Amygdala (tissue), 56 donors: Measurements from ENCODE around the gene SORCS2.

ENCODE experiments used
- DNase-seq, 56 donors: peaks; one replicate each; lab custom pipeline; 2025; lab: John Stamatoyannopoulos, UW

SORCS2 gene

DNA sequence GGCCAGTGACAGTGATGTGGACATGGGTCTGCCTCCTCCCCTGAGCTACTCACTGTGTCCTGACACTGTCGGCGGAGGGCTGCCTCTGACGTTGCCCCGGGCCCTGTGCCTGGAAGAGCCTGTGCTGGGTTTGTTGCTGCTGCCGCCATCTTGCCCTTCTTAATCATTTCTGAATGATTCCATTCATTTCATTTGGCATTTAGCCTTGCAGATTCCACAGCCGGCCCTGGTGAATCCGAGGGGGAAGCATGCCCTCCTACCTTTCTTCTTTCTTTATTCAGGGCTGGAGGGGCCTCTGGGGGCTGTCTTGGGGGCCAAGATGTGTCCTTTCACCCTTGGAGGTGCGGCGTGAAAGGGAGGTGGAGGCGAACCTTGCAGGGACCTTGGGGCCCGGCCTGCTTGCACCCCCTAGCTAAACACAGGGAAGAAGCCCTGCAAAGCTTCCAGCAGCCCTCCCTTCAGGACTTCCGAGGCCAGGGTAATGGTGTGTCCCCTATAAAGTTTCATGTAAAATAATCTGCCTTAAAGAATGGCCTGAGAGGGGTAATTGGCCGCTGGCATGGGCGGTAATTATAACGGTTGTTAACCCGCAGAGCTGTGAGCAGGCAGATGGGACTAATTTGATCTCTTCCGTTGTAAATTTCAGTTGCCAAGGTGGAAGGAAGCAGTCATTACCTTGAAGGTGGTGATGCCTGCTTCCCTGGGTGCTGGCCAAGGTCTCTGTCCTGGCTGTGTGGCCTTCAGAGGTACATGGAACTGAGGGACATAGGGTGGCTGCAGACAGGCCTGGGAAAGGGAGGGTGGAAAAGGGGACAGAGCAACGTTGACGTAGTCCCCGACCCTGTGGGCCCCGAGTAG lies 150.1 kb downstream of the SORCS2 start:
- peak in 31 of 56 donors; percentile 28 to 81 (median 50) for DNase-seq

DNA sequence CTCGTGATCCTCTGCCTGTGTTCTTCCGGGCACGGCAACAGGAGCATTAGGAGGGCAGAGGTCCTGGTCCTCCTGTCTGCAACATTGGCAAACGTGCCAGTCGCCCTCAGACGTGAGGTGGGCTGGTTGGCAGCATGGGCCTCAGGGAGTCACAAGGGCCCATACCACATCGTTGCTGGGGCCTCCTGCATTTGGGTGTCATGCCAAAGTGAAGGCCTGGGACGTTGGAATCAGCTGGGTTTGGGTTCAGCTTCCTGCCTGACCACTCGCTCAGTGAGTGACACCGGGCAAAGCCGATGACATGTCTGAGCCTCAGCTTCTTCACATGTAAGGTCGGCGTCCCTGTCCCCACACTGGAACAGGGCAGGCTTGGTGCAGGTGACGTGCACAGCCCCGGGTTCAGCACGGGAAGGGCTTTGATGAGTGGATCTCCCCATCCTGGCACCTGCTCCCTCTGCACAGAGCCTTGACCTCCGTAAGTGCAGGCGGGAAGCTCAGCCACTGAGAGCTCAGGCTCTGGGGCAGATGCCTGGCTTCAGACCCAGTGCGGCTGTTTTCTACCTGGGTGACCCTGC lies 150.8 kb downstream of the SORCS2 start:
- DNase-seq, result no peak

DNA sequence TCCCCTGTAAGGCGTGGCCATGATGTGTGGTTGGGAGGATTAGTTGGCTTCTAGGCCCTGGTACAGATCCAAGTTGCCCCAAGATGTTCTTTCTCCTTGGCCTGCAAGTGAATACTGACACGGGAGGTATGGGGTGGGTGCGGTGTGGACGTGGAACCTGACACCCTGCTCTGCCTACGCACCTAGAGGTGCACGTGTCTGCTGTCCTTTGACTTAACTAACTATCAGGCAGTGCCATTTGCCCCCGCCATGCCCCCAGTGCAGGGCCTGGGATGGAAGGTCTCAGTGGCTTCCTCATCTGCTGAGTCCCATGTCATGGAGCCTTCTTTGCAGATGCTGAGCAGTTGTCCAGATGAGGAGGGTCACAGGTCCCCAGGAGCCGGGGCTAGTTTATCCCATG lies 151.6 kb downstream of the SORCS2 start:
- DNase-seq, result no peak

DNA sequence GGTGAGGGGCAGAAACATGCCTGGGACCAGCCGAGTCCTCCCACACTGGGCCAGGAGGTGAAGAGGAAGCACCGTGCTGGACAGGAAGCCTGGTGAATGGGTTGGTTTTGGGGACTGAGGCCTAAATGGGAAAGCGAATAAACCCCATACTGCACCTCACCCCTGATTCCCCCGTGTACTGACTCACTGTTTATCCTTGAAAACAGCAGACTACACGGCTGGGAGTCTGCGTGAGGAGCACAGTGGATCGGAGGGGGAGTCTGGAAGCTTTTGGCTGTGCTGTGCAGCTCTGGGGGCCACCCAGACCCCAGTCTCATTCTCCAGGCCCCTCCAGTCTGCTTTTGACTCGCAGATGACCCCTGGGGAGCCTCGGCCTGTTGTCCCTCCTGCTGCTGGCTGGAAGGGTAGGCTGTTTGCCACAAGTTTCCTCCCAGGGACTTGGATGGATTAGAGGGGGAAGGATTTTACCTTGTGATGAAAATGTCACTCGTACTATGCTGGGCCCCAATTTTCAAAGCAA lies 152.4 kb downstream of the SORCS2 start:
- no peak for DNase-seq

DNA sequence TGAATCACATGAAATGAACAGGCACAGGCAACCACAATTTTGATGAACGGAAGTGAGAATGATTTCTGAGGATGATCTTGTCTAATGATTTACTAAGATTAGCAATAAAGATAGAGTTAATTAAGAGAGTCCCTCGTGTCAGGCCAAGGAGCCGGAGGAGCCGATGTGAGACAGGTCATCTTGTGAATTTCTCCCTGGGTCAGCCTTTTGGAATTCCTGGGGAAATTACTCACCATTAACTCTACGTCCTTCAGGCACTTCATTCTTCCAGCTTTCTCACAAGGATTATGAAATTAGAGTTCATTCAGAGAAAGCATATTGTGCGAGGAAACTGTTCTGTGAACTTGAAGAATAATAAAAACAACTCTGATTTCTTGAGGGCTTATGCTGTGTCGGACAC lies 155.6 kb downstream of the SORCS2 start:
- DNase-seq, result no peak

DNA sequence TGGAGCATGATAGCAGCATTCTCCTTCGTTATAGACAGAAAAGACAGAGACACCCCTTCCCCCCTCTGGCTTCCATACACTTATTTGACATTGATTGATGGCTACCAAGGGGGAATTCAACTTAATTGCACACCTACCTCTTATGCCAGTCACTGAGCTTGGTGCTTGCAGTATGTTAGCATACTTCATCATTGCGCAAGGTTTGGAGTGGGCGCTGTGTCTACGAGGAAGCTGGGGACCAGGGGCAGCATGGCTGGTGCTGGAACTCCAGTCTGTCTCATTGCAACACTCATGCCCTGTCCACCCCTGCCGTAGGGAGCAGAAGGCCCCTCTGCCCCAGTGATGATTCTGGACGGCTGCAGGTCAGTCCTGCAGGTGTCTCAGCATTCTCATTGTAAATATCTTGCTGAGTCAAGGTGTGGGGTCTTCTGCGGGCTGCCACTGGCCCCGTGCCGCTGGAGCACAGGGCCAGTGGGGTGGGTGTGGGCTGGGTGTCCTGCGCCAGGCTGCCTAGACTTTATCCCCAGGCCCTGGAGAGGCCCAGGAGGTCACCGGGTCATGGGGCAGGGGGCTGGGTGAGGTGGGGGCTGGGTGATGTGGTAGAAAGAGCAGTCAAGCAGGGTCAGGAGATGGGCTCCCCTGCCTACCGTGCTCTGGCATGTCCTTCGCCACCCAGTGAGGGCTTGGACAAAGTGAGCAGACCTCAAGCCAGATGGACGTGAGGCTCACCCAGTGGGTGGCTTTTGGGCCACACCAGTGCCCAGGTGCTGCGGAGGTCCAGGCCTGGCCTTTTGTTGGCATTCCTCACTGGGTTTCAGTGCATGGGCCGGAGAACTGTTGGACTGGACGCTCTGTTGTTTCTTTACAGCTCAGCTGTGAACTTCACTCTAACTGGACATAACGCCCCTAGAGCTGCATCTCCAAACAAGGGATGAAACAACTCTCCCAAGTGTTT lies 156.9 kb downstream of the SORCS2 start:
- DNase-seq, result no peak

DNA sequence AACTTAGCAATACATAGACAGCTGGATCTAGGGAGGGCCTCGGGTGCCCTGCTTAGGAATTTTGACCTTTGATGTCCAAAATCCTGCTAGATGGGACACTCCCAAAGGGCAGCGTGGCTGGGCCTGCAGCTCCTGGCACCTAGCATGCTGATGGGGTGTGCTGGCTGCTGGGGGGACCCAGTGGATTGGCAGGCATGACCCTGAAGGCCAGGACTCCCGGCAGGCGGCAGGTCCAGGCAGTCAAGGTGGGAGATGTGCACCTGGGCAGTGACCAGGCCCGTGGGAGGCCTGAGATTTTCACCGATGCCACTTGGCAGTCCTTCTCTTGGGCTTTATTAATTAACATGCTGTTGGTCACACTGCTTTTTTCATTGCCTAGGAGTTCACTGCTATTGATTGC lies 158.1 kb downstream of the SORCS2 start:
- no peak for DNase-seq

DNA sequence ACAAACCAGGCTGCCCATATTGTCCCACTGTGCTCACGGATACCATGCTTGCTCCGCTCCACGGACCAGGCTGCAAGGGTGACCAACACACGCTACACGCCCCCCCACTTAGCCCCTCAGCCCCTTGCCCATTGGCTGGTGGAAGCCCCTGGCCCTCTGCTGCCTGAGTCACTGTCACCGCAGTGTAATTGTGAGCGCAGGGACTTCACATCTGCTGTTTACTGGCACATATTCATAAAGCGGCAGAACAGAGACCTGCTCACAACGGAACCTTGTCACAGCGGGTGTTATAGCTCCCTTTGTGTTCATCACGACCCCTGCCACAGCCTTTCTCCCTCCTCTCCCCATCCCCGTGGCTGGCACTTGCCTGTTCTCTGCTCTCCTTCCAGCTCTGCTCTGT lies 158.7 kb downstream of the SORCS2 start:
- peak in 39 of 56 donors; percentile 24 to 92 (median 58) for DNase-seq

DNA sequence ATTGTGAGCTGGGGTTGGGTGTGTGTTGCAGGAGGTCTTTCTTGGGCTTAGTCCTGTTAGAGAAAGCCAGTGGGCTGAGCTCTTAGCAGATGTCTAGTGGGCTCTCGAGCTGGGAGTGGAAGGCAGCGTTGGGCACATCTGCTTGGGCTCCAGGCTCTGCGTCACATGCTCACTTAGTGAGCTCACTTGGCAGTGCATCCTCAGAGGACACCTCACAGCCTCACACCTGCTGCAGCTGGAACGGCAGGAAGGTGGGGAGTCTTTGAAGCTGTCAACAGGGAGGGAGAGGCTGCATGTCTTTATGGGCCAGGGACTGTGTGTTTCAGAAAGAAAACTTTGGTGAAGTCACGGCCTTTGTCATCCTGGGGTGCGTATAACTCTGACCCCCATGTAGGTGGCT lies 160.1 kb downstream of the SORCS2 start:
- no peak for DNase-seq

DNA sequence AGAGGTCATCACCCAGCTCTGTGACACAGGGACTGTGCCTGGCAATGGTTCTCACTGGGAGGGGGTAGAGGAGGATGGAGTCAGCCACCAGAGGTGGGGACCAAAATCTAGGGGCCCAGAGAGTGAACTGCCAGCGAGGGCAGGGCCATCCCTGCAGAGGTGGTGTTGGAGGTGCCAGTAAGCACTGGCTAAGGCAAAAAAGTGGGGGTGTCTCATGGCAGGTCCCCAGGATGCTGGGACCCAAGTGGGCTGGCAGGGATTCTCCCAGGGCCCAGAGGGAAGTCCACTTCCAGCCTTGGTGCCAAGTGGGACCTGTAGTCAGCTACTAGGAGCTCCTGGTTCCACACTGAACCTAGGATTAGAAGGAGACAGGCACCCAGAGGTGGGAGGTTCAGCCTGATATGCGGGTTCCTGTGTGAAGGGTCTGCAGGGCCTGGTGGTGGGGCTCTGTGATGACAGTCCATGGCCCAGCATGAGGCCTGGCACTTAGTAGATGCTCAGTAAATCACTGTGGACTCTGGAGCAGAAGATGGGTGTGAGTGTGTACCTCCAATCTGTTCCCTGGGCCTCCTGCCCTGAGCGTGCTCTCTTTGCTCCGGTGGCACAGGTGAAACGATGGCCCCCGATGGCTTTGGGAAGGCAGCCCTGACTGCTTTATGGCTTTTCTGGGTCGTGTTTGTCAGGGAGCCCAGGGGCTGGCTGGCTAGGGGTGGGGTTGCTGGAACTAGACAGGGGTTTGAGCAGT lies 160.9 kb downstream of the SORCS2 start:
- DNase-seq, result no peak

DNA sequence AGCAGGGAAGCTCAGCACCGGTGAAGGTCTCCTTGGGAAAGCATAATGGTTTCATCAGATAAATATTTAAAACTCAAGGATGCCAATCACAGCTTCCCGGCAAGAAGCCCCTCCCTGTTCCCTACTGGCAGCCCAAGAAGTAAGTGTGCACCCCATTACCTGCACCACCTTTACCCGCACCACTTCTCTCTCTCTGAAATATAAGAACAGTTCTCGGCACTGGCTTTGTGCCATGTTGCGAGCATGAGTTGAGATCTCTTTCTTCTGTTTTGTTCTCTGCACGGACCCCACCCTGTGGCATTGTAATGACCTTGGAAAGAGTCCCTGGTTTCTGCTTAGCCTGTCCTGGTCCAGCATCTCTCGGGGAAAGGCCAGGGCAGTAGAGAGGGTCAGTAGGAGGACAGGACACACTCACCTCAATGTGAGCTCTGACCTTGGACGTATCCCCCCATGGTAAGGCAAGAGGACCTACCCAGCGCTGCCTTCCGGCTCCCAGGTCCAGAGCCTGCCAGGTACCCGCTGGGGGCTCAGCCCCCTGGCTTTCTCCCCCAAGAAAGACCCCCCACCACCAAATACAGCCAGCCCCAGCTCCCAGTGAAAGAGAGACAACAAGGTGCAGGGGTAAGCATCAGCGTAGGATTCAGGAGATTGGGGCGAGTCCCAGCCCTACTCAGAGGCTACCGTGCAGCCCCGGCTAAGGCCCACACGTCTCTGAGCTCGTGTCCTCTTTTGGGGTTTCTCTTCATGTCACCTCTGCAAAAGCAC lies 161.7 kb downstream of the SORCS2 start:
- DNase-seq, result no peak

DNA sequence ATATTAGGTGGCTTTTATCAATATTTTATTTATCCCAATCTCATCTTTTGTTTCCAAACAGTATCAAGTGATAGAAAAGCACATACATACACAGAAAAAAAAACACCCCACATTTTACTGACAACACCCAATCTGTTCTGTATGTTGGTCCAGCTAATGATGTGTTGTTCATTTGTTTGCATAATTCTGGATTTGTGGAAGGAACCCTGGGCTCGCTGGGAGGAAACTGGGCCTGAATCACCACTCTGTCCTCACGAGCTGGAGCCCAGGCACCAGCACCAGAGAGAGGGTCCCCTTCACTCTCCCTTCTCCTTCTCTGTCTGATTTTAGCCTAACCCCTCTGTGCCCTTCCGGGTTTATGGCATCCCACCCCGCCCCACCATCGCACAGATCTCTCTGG lies 162.6 kb downstream of the SORCS2 start:
- no peak for DNase-seq

DNA sequence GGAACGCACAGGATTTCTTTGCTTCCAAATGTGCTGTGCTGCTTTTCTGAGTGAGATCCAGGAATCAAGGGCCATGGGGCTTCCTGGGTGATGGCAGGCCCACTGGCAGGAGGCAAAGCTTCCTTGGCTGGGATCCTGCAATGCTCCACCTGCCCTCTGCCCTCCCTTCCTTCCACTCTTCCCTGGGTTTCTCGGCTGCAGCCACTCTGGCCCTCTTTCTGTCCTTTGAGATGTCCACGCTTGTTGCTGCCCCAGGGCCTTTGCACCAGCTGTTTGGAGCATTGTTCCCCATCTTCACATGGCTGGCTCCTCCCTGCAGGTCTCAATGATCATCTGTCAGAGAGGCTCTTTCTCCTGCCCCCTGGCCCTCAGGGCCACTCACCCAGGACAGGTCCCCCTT lies 163.5 kb downstream of the SORCS2 start:
- no peak for DNase-seq

DNA sequence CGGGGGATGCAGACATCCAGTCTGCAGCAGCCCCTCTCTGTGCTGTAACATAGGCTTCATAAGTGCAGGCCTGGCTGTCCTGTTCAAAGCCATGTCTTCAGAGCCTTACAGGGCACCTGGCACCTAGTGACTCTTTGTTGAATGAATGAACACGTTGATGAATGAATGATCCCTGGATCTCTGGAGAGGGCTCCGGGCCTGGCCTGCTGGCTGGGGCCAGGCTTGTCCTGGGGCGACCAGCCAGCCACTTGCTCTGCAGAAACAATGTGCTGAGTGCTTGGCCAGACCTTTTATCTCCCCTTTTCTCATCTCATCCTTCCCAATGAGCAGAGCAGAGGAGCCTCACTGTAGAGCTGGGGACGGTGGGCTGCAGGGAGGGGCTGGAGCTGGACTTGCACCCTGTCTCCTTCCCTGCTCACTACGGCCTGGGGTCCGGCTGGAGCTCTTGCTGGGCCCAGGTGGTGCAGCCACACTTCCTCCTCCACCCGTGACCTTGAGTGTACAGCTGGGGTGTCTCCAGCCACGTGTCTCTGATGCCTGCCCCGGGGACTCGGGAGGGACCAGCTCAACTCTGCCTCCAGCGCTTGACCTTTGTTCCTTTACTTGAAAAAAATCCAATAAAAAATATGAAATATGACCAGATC lies 164.5 kb downstream of the SORCS2 start:
- DNase-seq, result no peak

DNA sequence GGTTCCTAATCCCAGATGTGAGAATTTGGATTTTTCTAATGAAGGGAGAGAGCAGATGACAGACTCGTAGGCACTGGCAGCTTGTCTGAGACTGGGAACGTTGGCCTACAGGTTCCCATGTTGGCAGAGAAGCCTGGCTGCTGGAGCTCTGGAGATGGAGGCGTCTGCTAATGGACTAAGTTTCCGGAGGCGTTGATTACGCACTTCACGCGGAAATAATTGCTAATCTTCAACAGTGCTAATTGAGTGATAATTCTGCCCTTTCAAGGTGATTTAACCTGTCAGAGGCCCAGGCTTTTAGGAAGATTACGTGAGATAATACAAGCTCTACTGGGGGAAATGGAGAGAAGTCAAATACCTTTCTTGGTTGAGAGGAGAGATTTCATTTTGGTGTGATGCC lies 165.0 kb downstream of the SORCS2 start:
- peak in 1 of 56 donors; percentile 26 for DNase-seq

DNA sequence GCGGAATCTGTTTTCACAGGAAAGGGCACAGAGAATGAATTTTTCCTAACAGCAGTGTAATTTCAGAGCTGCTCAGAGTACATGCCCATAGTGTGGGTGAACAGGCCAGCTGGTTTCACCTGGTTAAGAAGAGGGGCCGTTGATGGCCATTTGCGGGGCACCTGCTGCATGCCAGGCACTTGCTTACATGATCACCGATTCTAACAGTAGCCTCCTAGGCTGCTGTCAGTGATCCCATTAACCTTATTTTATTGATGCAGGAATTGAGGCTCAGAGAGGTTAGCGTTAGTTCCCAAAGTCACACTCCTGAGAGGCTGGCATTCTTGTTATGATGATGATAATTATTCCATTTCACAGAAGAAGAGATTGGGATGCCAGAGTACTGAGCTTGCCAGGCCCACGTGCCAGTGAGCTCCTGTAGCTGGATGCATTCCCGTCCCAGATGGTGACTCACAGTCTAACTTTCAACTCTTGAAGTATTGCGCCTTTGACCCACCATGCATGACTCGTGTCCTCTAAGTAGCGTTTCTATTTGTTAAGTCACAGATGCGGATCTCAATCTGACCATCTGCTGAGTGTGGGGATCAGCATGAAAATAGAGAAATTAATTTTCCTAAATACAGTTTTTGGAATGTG lies 165.9 kb downstream of the SORCS2 start:
- peak in 14 of 56 donors; percentile 11 to 52 (median 35) for DNase-seq

DNA sequence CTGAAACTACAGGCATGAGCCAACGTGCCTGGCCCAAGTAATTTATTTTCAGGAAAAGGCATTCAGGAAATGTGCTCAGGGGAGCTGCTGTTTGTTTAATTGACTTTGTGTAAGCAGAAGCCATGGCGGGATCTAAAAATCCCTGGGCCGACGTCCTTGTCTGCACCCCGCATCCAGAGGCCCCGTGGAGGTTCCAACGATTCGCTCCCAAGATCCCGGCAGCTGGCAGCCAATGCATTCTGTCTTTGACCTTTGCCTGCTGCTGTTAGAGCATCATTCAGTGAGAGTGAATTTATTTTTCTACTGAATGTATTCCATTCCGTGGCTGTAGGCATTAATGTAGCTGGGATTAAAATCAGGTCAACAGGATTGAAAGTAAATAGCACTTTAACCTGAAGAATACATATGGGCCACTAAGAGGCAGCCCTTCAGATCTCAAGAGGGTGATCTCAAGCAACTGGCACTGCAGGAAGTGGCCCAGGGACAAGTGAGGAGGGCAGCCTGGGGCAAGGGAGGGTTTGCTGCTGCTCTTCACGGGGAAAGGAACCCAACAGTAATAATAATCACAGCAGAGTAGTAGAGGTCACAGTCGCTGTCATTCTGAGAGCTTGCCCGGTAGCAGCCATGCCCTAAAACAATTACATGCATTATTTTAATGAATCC lies 167.2 kb downstream of the SORCS2 start:
- no peak for DNase-seq

DNA sequence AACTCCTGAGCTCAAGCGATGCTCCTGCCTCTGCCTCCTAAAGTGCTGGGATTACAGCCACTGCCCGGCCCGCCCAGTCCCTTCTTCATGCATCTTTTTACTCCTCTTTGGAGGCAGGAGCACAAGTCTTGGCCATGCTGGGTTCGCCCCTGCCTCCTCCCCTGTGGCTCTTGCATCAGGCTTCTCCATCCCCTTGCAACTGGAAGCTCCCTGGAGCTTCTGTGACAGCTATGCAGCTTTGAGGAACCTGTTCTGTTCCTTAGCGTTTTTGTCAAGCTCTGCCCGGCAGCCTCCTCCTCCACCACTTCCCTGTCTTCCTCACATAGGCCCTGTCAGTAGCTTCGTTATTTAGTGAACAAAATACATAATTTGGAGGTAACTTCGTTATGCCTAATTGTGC lies 168.5 kb downstream of the SORCS2 start:
- no peak for DNase-seq
